Neutrophil (primary cell): ENCODE results near the gene SND1.

Experiments
- H3K27ac ChIP-seq: fragments of 200-600 bp; sonication (generic); 2 replicates; pipeline ENCODE4 v1.5.1; 2016; ENCODE audit warnings: mild to moderate bottlenecking, moderate library complexity
- H3K27me3 ChIP-seq: fragments of 200-600 bp; sonication (generic); 2 replicates; pipeline ENCODE4 v1.6.0; 2016; ENCODE audit warnings: mild to moderate bottlenecking
- H3K36me3 ChIP-seq: fragments of 200-600 bp; sonication (generic); 2 replicates; pipeline ENCODE4 v1.5.1; 2017
- H3K4me1 ChIP-seq, 2 experiments: fragments of 200-600 bp in 1 of 2; sonication (generic) in 1 of 2; 1 replicate in 1 of 2; 2 replicates in 1 of 2; pipeline versions ENCODE4 v1.5.1 to v1.6.1; 2013 to 2016; ENCODE audit warnings: low read depth in 1 of 2, low read length in 1 of 2, mild to moderate bottlenecking in 1 of 2, moderate library complexity in 1 of 2; ENCODE audit not compliant: control insufficient read depth in 1 of 2, insufficient read depth in 1 of 2
- H3K4me3 ChIP-seq, 2 experiments: fragments of 200-600 bp in 1 of 2; sonication (generic) in 1 of 2; 1 replicate in 1 of 2; 2 replicates in 1 of 2; pipeline ENCODE4 v1.5.1; 2013 to 2016; ENCODE audit warnings: low read depth in 1 of 2, low read length in 1 of 2, mild to moderate bottlenecking in 1 of 2, moderate library complexity in 1 of 2
- H3K9me3 ChIP-seq: fragments of 200-600 bp; sonication (generic); 2 replicates; pipeline ENCODE4 v1.5.1; 2016
- CTCF ChIP-seq: fragments of 200-600 bp; sonication (generic); IDR thresholded peaks from 2 replicates; pipeline ENCODE4 v1.5.1; 2016; ENCODE audit warnings: antibody characterized with exemption

Gene SND1

GRCh38 chr7:127877951-127878350, 226.0 kb downstream of the SND1 start:
- Histone ChIP-seq H3K4me3 (no peak overlapping the region), H3K4me1 (peaks cover 0 to 7% of the 10 kb centered on the region in 2 experiments), H3K9me3 (no peaks in the 10 kb centered on the region), H3K36me3 (no peaks in the 10 kb centered on the region), H3K27me3 (no peaks in the 10 kb centered on the region), H3K27ac (no peak overlapping the region)
- TF ChIP-seq CTCF, result no peak

- no peak for TF ChIP-seq CTCF
- H3K36me3 ChIP-seq, result no peaks in the 10 kb centered on the region
- H3K27ac ChIP-seq, result no peak overlapping the region
- H3K4me1 ChIP-seq, result peaks cover 0 to 7% of the 10 kb centered on the region in 2 experiments
- H3K27me3 ChIP-seq, result no peaks in the 10 kb centered on the region
- H3K9me3 ChIP-seq, result no peaks in the 10 kb centered on the region
- H3K4me3 ChIP-seq, result no peak overlapping the region
These were observed 226.8 kb downstream of the SND1 start for GRCh38 chr7:127878791-127879190.

- peaks cover 0 to 7% of the 10 kb centered on the region in 2 experiments for H3K4me1 ChIP-seq
- no peak overlapping the region for H3K27ac ChIP-seq
- no peak overlapping the region for H3K4me3 ChIP-seq
- no peak for TF ChIP-seq CTCF
- no peaks in the 10 kb centered on the region for H3K36me3 ChIP-seq
- no peaks in the 10 kb centered on the region for H3K9me3 ChIP-seq
- H3K27me3 ChIP-seq, result no peaks in the 10 kb centered on the region
These were observed 227.4 kb downstream of the SND1 start for GRCh38 chr7:127879436-127879835.

GRCh38 chr7:127879942-127880341, 227.9 kb downstream of the SND1 start:
- Histone ChIP-seq H3K27me3 (no peaks in the 10 kb centered on the region), H3K4me1 (peaks cover 0 to 7% of the 10 kb centered on the region in 2 experiments), H3K36me3 (no peaks in the 10 kb centered on the region), H3K9me3 (no peaks in the 10 kb centered on the region), H3K4me3 (no peak overlapping the region), H3K27ac (no peak overlapping the region)
- no peak for TF ChIP-seq CTCF

- Histone ChIP-seq H3K27me3 (no peaks in the 10 kb centered on the region), H3K27ac (no peak overlapping the region), H3K9me3 (no peaks in the 10 kb centered on the region), H3K36me3 (no peaks in the 10 kb centered on the region), H3K4me1 (peaks cover 0 to 7% of the 10 kb centered on the region in 2 experiments), H3K4me3 (no peak overlapping the region)
- TF ChIP-seq CTCF, result no peak
These were observed 228.5 kb downstream of the SND1 start for GRCh38 chr7:127880454-127880853.

GRCh38 chr7:127881564-127881963, 229.6 kb downstream of the SND1 start:
- Histone ChIP-seq H3K36me3 (no peaks in the 10 kb centered on the region), H3K27me3 (no peaks in the 10 kb centered on the region), H3K9me3 (no peaks in the 10 kb centered on the region), H3K4me1 (peaks cover 0 to under 1% of the 10 kb centered on the region in 2 experiments), H3K4me3 (no peak overlapping the region), H3K27ac (no peak overlapping the region)
- TF ChIP-seq CTCF, result no peak
